Upper lobe of left lung (tissue), 4 donors: ENCODE results near the gene PRKN.

Experiments
- EP300 ChIP-seq, 4 donors: sonication (generic); formaldehyde crosslinking; IDR thresholded peaks; one replicate each; pipeline ENCODE4 v1.5.1; 2017; ENCODE audit warnings: antibody characterized with exemption in 4 of 4, control low read depth in 2 of 4
- POLR2A ChIP-seq, 4 donors: fragments of 450-650 bp; IDR thresholded peaks; one replicate each; pipeline ENCODE4 v1.5.1; 2016 to 2017; ENCODE audit warnings: antibody characterized with exemption in 4 of 4, mild to moderate bottlenecking in 2 of 4
- POLR2AphosphoS5 ChIP-seq, 2 donors: sonication (generic); formaldehyde crosslinking; IDR thresholded peaks; one replicate each; pipeline ENCODE4 v1.5.1; 2017; ENCODE audit warnings: antibody characterized with exemption in 2 of 2
- TF ChIP-seq, protein P1 (sequence below), 6 experiments: fragments of 450-650 bp in 4 of 6; fragments of 200-600 bp in 2 of 6; sonication (generic) in 2 of 6; IDR thresholded peaks; one replicate each; pipeline ENCODE4 v1.5.1; 2016 to 2019; ENCODE audit warnings: antibody characterized with exemption in 6 of 6

DNA sequence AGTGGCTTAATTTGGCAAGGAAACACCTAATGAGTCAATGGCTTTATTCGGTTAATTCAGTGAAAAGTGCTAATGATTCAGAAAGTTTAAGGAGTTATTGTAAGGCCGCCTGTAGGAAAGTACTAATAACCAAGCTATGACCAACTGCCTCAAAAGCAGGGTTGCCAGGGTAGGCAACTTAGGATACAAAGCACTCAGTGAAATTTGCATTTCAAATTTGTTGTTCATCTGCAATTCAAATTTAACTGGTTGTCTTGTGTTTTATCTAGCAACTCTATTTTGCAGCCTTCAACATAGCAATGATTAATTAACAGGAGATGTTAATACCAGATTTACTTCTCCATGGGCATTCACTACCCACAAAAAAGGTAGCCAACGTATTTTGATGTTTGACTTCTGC lies 412.3 kb downstream of the PRKN start:
- TF ChIP-seq, protein P1, sequence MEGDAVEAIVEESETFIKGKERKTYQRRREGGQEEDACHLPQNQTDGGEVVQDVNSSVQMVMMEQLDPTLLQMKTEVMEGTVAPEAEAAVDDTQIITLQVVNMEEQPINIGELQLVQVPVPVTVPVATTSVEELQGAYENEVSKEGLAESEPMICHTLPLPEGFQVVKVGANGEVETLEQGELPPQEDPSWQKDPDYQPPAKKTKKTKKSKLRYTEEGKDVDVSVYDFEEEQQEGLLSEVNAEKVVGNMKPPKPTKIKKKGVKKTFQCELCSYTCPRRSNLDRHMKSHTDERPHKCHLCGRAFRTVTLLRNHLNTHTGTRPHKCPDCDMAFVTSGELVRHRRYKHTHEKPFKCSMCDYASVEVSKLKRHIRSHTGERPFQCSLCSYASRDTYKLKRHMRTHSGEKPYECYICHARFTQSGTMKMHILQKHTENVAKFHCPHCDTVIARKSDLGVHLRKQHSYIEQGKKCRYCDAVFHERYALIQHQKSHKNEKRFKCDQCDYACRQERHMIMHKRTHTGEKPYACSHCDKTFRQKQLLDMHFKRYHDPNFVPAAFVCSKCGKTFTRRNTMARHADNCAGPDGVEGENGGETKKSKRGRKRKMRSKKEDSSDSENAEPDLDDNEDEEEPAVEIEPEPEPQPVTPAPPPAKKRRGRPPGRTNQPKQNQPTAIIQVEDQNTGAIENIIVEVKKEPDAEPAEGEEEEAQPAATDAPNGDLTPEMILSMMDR (IDR thresholded peaks at IDR 0.05) = no peak
- TF ChIP-seq POLR2AphosphoS5 (IDR thresholded peaks at IDR 0.05) (no peak), EP300 (IDR thresholded peaks at IDR 0.05) (no peak), POLR2A (IDR thresholded peaks at IDR 0.05) (no peak)
